Fibroblast of skin of left quadriceps (primary cell): Measurements from ENCODE around the gene FABP1.

Experiments used
- DNase-seq, 2 experiments: peaks; one replicate each; pipeline ENCODE4 v3.0.0-alpha.2; 2013; ENCODE audit warnings: low read depth in 2 of 2

The FABP1 gene

GRCh38 chr2:88137833-88138232 is 10.0 kb upstream of the FABP1 start:
- DNase-seq = no peak

GRCh38 chr2:88136817-88137216 is 9.0 kb upstream of the FABP1 start:
- DNase-seq = no peak

GRCh38 chr2:88133875-88134274 is 6.0 kb upstream of the FABP1 start:
- no peak for DNase-seq

- no peak for DNase-seq
These were observed 4.1 kb upstream of the FABP1 start for GRCh38 chr2:88131999-88132368.

- no peak for DNase-seq
These were observed 3.5 kb upstream of the FABP1 start for GRCh38 chr2:88131201-88131998.

GRCh38 chr2:88129313-88129959 is 1.6 kb upstream of the FABP1 start:
- DNase-seq = no peak

GRCh38 chr2:88128654-88129312 is 921 bp upstream of the FABP1 start:
- no peak for DNase-seq

- no peak for DNase-seq
These were observed 299 bp downstream of the FABP1 start for GRCh38 chr2:88127638-88127887.

- no peak for DNase-seq
These were observed 857 bp downstream of the FABP1 start for GRCh38 chr2:88126772-88127637.

- no peak for DNase-seq
These were observed 1.7 kb downstream of the FABP1 start for GRCh38 chr2:88125924-88126771.

GRCh38 chr2:88125344-88125923 is 2.4 kb downstream of the FABP1 start:
- no peak for DNase-seq

GRCh38 chr2:88123975-88124917 is 3.6 kb downstream of the FABP1 start:
- DNase-seq = no peak

- no peak for DNase-seq
These were observed 4.5 kb downstream of the FABP1 start for GRCh38 chr2:88123164-88123974.

GRCh38 chr2:88122141-88122884 is 5.5 kb downstream of the FABP1 start:
- no peak for DNase-seq

- DNase-seq = no peak
These were observed 6.2 kb downstream of the FABP1 start for GRCh38 chr2:88121678-88122077.

- no peak for DNase-seq
These were observed 9.9 kb downstream of the FABP1 start for GRCh38 chr2:88117973-88118372.

- DNase-seq = no peak
These were observed 11.0 kb downstream of the FABP1 start for GRCh38 chr2:88116669-88117432.
